IMR-90 (cell line): ENCODE measurements around the gene GPT2. TPM values are rescaled to one million over a fixed set of nuclear protein-coding genes. Genes with fewer than 3 reads are reported as not detected.

Experiments
- ATAC-seq: fragments of 200-7000 bp; cut with Tn5 transposase; 2 replicates; pipeline ENCODE4 v1.9.1; 2020; ENCODE audit warnings: low read depth, mild to moderate bottlenecking, moderate library complexity
- BruUV-seq: library from RNA; stranded (reverse); fragments of 400-500 nt; replicated peaks from 2 replicates; lab custom pipeline; 2021; lab: Mats Ljungman, UMichigan
- CTCF ChIA-PET: fragments of 300-600 bp; formaldehyde crosslinking; extraction: SDS; loops from one replicate; lab custom pipeline; 2021; ENCODE audit warnings: antibody characterized with exemption; lab: Yijun Ruan, JAX
- POLR2A ChIA-PET: fragments of 300-600 bp; sonication (Branson Sonifier 250); formaldehyde crosslinking; loops from one replicate; lab custom pipeline; 2022; ENCODE audit warnings: antibody characterized with exemption; ENCODE audit not compliant: unreplicated experiment; lab: Charles Lee
- DNase-seq: peaks from one replicate; pipeline ENCODE4 v3.0.0; 2013
- H2AFZ ChIP-seq: replicated peaks from 2 replicates; pipeline ENCODE3; 2013; ENCODE audit warnings: low read length, mild to moderate bottlenecking; ENCODE audit not compliant: poor library complexity
- H2AK5ac ChIP-seq: 2 replicates; pipeline ENCODE4 v1.6.1; 2013; ENCODE audit warnings: low read depth, low read length, inconsistent platforms
- H2AK9ac ChIP-seq: replicated peaks from 2 replicates; pipeline ENCODE3; 2013; ENCODE audit warnings: mild to moderate bottlenecking, low read depth, low read length, moderate library complexity; ENCODE audit not compliant: poor library complexity
- H2BK120ac ChIP-seq: 2 replicates; pipeline ENCODE4 v1.6.1; 2013; ENCODE audit warnings: low read depth, low read length, inconsistent platforms
- H2BK15ac ChIP-seq: 3 replicates; pipeline ENCODE4 v1.6.1; 2013; ENCODE audit warnings: low read depth, low read length, inconsistent platforms
- H2BK20ac ChIP-seq: 2 replicates; pipeline ENCODE4 v1.6.1; 2013; ENCODE audit warnings: low read depth, mild to moderate bottlenecking, inconsistent platforms, low read length, moderate library complexity
- H2BK5ac ChIP-seq: 2 replicates; pipeline ENCODE4 v1.6.1; 2013; ENCODE audit warnings: mild to moderate bottlenecking, low read depth, low read length, inconsistent platforms; ENCODE audit not compliant: poor library complexity, severe bottlenecking
- H3K14ac ChIP-seq: replicated peaks from 2 replicates; pipeline ENCODE4 v1.6.1; 2013; ENCODE audit warnings: low read depth, low read length, inconsistent platforms
- H3K18ac ChIP-seq: 2 replicates; pipeline ENCODE4 v1.6.1; 2013; ENCODE audit warnings: low read depth, low read length, control low read depth
- H3K23ac ChIP-seq: 2 replicates; pipeline ENCODE4 v1.6.1; 2013; ENCODE audit warnings: low read depth, low read length, inconsistent platforms
- H3K27ac ChIP-seq: 2 replicates; pipeline ENCODE4 v1.5.1; 2013; ENCODE audit warnings: mild to moderate bottlenecking, control low read depth, low read length; ENCODE audit not compliant: insufficient read depth
- H3K27me3 ChIP-seq: 2 replicates; pipeline ENCODE4 v1.6.1; 2013; ENCODE audit warnings: low read length; ENCODE audit not compliant: control insufficient read depth, insufficient read depth
- H3K36me3 ChIP-seq: 2 replicates; pipeline ENCODE4 v1.6.1; 2013; ENCODE audit warnings: low read length, mixed read lengths; ENCODE audit not compliant: control insufficient read depth, insufficient read depth
- H3K4ac ChIP-seq: 2 replicates; pipeline ENCODE4 v1.6.1; 2013; ENCODE audit warnings: low read depth, low read length, inconsistent platforms
- H3K4me1 ChIP-seq: 2 replicates; pipeline ENCODE4 v1.6.1; 2013; ENCODE audit warnings: low read length, mixed read lengths; ENCODE audit not compliant: control insufficient read depth, insufficient read depth
- H3K4me2 ChIP-seq: 2 replicates; pipeline ENCODE4 v1.6.1; 2013; ENCODE audit warnings: low read depth, mild to moderate bottlenecking, control low read depth, low read length, moderate library complexity
- H3K4me3 ChIP-seq: 2 replicates; pipeline ENCODE4 v1.5.1; 2013; ENCODE audit warnings: low read depth, mild to moderate bottlenecking, control low read depth, low read length, moderate library complexity; ENCODE audit not compliant: insufficient read depth
- H3K56ac ChIP-seq: 2 replicates; pipeline ENCODE4 v1.6.1; 2013; ENCODE audit warnings: low read length, inconsistent platforms; ENCODE audit not compliant: insufficient read depth; ENCODE audit errors: extremely low read depth
- H3K79me1 ChIP-seq, 2 experiments: 2 replicates each; pipeline ENCODE4 v1.6.1; 2013; ENCODE audit warnings: low read length in 2 of 2, inconsistent platforms in 1 of 2, low read depth in 1 of 2
- H3K9ac ChIP-seq: 2 replicates; pipeline ENCODE4 v1.6.1; 2013; ENCODE audit warnings: low read depth, low read length, control low read depth
- H3K9me1 ChIP-seq: 2 replicates; pipeline ENCODE4 v1.6.1; 2013; ENCODE audit warnings: low read length, inconsistent platforms; ENCODE audit not compliant: insufficient read depth
- H3K9me3 ChIP-seq: 2 replicates; pipeline ENCODE4 v1.6.1; 2013; ENCODE audit warnings: low read length; ENCODE audit not compliant: control insufficient read depth, insufficient read depth
- H4K20me1 ChIP-seq: 2 replicates; pipeline ENCODE4 v1.6.1; 2013; ENCODE audit warnings: low read length, inconsistent platforms; ENCODE audit not compliant: insufficient read depth
- H4K5ac ChIP-seq: 2 replicates; pipeline ENCODE4 v1.6.1; 2013; ENCODE audit warnings: mild to moderate bottlenecking, low read depth, low read length, control low read depth
- H4K8ac ChIP-seq, 2 experiments: 2 replicates each; pipeline ENCODE4 v1.6.1; 2013; ENCODE audit warnings: low read depth in 2 of 2, low read length in 2 of 2, control low read depth in 1 of 2, inconsistent platforms in 1 of 2
- H4K91ac ChIP-seq: 2 replicates; pipeline ENCODE4 v1.6.1; 2013; ENCODE audit warnings: low read depth, low read length, inconsistent platforms; ENCODE audit not compliant: insufficient read depth
- MAFK ChIP-seq: IDR thresholded peaks from 2 replicates; pipeline ENCODE4 v1.6.1; 2012; ENCODE audit warnings: low read depth, low read length, improper control_type of control experiment
- RFX5 ChIP-seq: IDR thresholded peaks from 2 replicates; pipeline ENCODE4 v1.8.0; 2012; ENCODE audit warnings: low read depth, mild to moderate bottlenecking, low read length, moderate library complexity
- WGBS, 2 experiments: methylation state at CpG; one replicate each; pipeline versions ENCODE4 v1.1.5 to v1.1.7; 2013; ENCODE audit warnings: missing lambda C conversion rate in 2 of 2; ENCODE audit not compliant: insufficient read length in 1 of 2; ENCODE audit errors: extremely low coverage in 2 of 2; 5-methylcytosine and 5-hydroxymethylcytosine counted together
- dilution Hi-C: fragments of 300-500 bp; cut with HindIII; formaldehyde crosslinking; loops from one replicate; pipeline ENCODE4 v1.14.3; 2018; ENCODE audit warnings: low sequenced_read_pairs; ENCODE audit not compliant: unreplicated experiment
- in situ Hi-C: fragments of 300-500 bp; cut with MboI; formaldehyde crosslinking; loops from 3 replicates; pipeline ENCODE4 v1.14.3; 2019; ENCODE audit warnings: low sequenced_read_pairs, inconsistent platforms, mixed read lengths
- intact Hi-C: fragments of 100-400 bp; cut with micrococcal nuclease; formaldehyde crosslinking; loops from 2 replicates; pipeline ENCODE4 v1.10.0; 2022
- polyA plus RNA-seq, 3 experiments: library from polyadenylated mRNA; depleted of rRNA; stranded (reverse); fragments of >200 nt; gene quantifications; 2 replicates each; pipeline ENCODE4 v1.2.3, GENCODE V29; 2012; ENCODE audit warnings: low replicate concordance in 1 of 3
- total RNA-seq: library from RNA; depleted of rRNA; stranded (reverse); fragments of >200 nt; gene quantifications from 2 replicates; pipeline ENCODE4 v1.2.3, GENCODE V29; 2012

The GPT2 gene
- total and polyA plus RNA-seq, 2 of the 4 experiments (the other 2 are of a cell fraction): 26.4 to 31.5 TPM

DNA sequence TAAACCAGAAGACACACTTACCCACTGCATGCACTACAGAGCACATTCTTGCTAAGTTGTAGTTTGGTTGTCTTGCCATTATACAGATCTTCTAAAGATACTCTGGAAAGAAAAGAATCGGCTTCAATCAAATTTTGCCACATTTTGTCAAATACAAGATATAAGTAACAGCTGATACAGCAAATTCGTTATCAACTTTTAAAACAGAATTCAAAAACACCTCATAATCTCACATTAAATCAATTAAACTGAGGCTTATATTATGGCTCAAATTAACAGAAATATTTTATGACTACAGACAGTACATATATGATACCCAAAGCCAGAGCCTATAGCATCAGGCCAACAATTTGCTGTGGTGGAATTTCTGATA, 83.9 kb downstream of the GPT2 start:
- H4K8ac ChIP-seq: no peak overlapping the region
- no peak overlapping the region for H3K14ac ChIP-seq
- no CpG with 5 or more reads among the region's 2 CpGs for WGBS, 2 experiments
- no peak overlapping the region for H3K4me3 ChIP-seq
- H3K9ac ChIP-seq: no peak overlapping the region
- no peaks in the 10 kb centered on the region for H3K27me3 ChIP-seq
- H3K23ac ChIP-seq: no peak overlapping the region
- H2AK5ac ChIP-seq: no peak overlapping the region
- no peak overlapping the region for H4K5ac ChIP-seq
- H3K4ac ChIP-seq: no peak overlapping the region
- H2AFZ ChIP-seq: no peak overlapping the region
- H3K18ac ChIP-seq: no peak overlapping the region
- H3K4me2 ChIP-seq: no peak overlapping the region
- H3K9me3 ChIP-seq: no peaks in the 10 kb centered on the region
- ChIA-PET CTCF (no interaction called here), POLR2A (no interaction called here)
- H2BK15ac ChIP-seq: no peak overlapping the region
- H3K79me1 ChIP-seq: peaks cover 22 to 33% of the 10 kb centered on the region in 2 experiments
- peaks cover 31% of the 10 kb centered on the region for H4K20me1 ChIP-seq
- no peak overlapping the region for H2AK9ac ChIP-seq
- no peak overlapping the region for H4K91ac ChIP-seq
- DNase-seq (no peak), ATAC-seq (no peak)
- intact Hi-C loops: no loop called here
- H2BK120ac ChIP-seq: no peak overlapping the region
- no peak overlapping the region for H3K27ac ChIP-seq
- H2BK5ac ChIP-seq: no peak overlapping the region
- TF ChIP-seq MAFK (peak; percentile 78), RFX5 (no peak)
- H2BK20ac ChIP-seq: no peak overlapping the region
- H3K56ac ChIP-seq: no peak overlapping the region
- peaks cover 5% of the 10 kb centered on the region for H3K4me1 ChIP-seq
- no TSS peak for BruUV-seq
- dilution Hi-C loops: no loop called here
- peaks cover 55% of the 10 kb centered on the region for H3K36me3 ChIP-seq
- peaks cover 2% of the 10 kb centered on the region; the same call in 1 of the 2 replicates for H3K9me1 ChIP-seq
- in situ Hi-C loops: no loop called here
